Suppressor macrophage treated with lipopolysaccharide for 1 hour (primary cell): ENCODE measurements around the gene GOLGA6C.
"Not testable (repeated sequence)": the region's sequence is repeated elsewhere in the genome, so short reads cannot be mapped to it uniquely, and the experiment has no call there.

Source experiments
- DNase-seq, 3 donors: peaks; one replicate each; pipeline ENCODE4 v3.0.0-alpha.2; 2020 to 2022

GOLGA6C gene

GRCh38 chr15:75258620-75259343 lies 648 bp downstream of the GOLGA6C start:
- DNase-seq, result not testable (repeated sequence)

GRCh38 chr15:75259873-75260272 lies 1.7 kb downstream of the GOLGA6C start:
- not testable (repeated sequence) for DNase-seq

GRCh38 chr15:75273751-75274359 lies 15.7 kb downstream of the GOLGA6C start:
- peak in 1 of 3 donors; percentile 3 for DNase-seq

GRCh38 chr15:75274509-75275107 lies 16.5 kb downstream of the GOLGA6C start:
- peak in 2 of 3 donors; percentile 18 to 43 for DNase-seq

- not testable (repeated sequence) for DNase-seq
These were observed 17.5 kb downstream of the GOLGA6C start for GRCh38 chr15:75275617-75276016.

- peak in 2 of 3 donors; percentile 41 to 43 for DNase-seq
These were observed 20.4 kb downstream of the GOLGA6C start for GRCh38 chr15:75278497-75278896.

GRCh38 chr15:75282572-75282971 lies 24.4 kb downstream of the GOLGA6C start, which contains the start of gene GOLGA6D:
Gene GOLGA6D, plus strand, starts transcription at chr15:75282835. Its CDS starts 41 bp downstream, at chr15:75282876.
- not testable (repeated sequence) for DNase-seq

DNA sequence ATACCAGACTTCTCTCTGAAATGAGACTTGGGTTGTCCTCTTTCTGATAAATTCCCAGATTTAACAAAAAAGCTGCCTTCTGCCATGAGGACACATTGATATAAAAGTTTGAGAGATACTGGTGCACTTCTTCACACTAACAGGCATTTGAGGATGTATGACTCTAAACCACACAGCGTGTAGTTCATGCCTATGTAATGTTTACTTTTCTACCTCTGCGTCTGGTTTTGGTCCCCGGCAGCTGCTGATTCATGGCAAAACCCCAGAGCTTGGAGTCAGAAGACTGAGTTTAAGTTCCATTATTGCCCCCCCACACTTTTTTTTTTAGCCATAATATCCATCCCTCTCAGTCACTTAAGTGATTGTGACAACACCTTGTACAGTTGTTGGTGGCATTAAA lies 26.0 kb downstream of the GOLGA6C start:
- DNase-seq, result not testable (repeated sequence)

- not testable (repeated sequence) for DNase-seq
These were observed 35.5 kb downstream of the GOLGA6C start for GRCh38 chr15:75293660-75294059.

GRCh38 chr15:75298541-75299310 lies 40.6 kb downstream of the GOLGA6C start:
- DNase-seq, result not testable (repeated sequence)

DNA sequence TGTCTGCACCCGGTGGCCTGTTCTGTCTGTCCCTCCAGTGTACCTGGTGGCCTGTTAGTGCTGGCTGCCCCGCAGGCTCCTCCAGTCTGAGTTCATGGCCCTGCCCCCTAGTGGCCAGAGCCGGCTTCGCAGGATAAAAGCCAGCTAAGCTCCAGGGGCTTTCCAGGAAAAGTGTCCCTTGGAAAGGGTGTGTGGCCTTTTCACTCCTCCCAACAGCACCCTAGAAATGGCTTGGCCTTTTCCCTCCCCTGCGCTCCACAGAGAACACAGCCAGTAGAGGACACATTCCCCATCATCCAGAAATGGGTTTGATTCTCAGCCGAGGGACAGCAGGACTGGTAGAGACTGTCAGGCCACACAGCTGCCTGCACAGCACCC lies 41.2 kb downstream of the GOLGA6C start:
- not testable (repeated sequence) for DNase-seq

GRCh38 chr15:75300026-75300425 lies 41.9 kb downstream of the GOLGA6C start:
- DNase-seq, result not testable (repeated sequence)

GRCh38 chr15:75302318-75302717 lies 44.2 kb downstream of the GOLGA6C start:
- DNase-seq, result no peak

DNA sequence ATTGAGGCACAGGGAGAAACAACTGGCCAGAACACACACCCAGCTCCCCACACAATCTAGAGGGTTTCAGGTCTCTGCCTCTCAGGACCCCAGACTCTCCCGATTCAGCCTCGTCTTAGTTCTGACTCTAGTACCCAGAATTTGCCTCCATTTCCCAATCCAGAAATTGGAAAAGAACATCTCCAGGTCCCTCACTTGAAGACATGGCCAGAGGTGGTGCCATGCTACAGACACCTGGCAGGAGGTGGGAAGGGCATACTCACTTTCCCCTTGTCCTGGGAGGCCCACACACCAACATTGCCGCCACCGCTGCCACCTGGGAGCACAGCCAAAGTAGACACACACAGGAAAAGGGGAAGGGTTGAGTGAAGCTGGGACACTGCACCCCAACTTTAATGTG lies 44.6 kb downstream of the GOLGA6C start:
- DNase-seq, result not testable (repeated sequence)

DNA sequence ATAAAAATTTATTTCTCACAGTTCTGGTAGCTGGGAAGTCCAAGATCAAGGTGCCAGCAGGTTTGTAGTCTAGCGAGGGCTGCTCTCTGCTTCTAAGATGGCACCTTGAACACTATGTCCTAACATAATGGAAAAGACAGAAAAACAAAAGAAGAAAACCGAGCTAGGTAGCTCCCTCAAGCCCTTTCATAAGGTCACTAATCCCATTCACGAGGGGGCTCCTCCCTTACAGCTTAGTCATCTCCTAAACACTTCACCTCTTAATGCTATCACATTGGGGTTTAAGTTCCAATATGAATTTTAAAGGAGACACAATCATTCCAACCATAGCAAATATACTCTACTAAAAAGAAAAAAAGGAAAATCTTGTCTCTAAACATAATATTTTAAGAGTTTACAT lies 48.1 kb downstream of the GOLGA6C start:
- no peak for DNase-seq

GRCh38 chr15:75307778-75308390 lies 49.8 kb downstream of the GOLGA6C start:
- peak in 2 of 3 donors; percentile 9 to 27 for DNase-seq

DNA sequence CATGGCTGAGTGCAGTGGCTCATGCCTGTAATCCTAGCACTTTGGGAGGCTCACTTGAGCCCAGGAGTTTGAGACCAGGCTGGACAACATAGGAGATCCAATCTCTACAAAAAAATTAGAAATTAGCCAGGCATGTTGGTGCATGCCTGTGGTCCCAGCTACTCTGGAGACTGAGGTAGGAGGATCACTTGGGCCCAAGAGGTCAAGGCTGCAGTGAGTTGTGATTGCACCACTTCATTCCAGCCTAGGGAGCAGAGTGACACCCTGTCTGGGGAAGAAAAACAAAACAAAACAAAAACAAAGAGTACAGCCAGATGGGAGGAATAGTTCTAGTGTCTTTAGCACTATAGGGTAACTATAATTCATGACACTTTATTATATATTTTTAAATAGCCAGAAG lies 51.6 kb downstream of the GOLGA6C start:
- no peak for DNase-seq

GRCh38 chr15:75312548-75312947 lies 54.4 kb downstream of the GOLGA6C start:
- not testable (repeated sequence) for DNase-seq

DNA sequence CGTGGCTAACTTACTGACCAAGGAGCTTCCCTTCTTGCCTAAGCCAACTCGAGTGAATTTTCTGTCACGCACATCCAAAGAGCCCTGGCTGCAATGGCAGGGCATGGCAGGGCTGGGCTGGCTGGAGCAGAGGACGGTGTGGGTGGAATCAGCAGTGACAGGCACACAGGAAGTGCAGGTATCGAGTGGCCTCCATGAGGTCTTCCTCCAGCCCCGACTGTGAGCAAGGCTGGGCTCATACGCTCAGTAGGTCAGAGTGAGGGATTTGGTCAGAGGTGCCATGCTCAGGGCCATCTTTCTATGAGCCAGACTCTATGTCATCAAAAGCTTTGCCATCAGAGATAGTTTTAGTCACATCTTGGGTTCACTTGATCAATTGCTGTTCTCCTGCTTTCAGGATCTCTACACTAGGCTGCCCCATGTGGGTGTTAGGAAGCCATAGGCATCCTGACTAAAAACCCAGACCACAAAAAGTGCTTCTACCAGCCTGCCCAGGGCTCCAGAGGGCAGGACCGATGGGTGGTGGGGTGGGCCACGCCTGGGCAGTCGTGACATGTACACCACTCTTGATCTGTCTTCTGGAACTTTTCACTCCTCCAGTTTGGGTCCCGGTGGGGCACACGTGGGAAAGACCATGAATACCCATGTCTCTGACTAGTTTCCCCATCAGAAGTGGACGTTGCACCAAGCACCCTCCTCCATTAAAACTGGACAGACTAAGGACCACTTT lies 55.1 kb downstream of the GOLGA6C start:
- DNase-seq, result no peak

- no peak for DNase-seq
These were observed 56.6 kb downstream of the GOLGA6C start for GRCh38 chr15:75314552-75315290.
